HG03469 (cell line): Measurements from ENCODE around the gene TTC19.
A peak's percentile ranks its signal among the peaks of the same experiment; 100 is the strongest.
"Not testable (repeated sequence)": the region's sequence is repeated elsewhere in the genome, so short reads cannot be mapped to it uniquely, and the experiment has no call there.

Experiments
- ATAC-seq: cut with Tn5 transposase; IDR thresholded peaks from one replicate; pipeline ENCODE4 v1.9.1; 2021; ENCODE audit warnings: mild to moderate bottlenecking, moderate library complexity, moderate number of reproducible peaks; ENCODE audit not compliant: unreplicated experiment

Gene TTC19

DNA sequence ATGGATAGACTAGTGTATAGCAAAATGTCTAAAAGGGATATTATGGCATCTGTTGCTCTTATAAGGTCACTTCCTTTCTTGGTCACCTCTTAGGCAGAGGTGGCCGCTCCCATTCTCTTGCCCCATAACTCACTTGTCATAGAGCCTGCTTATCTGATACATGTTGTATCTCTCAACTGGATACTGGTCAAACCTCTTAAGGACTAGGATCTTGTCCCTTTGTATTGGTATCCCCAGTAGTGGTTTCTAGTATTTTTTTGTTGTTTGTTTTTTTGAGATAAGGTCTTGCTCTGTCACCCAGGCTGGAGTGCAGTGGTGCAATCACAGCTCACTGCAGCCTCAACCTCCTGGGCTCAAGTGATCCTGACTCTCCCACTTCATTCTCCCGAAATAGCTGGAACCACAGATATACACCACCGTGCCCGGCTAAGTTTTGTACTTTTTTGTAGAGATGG lies 27.1 kb upstream of the TTC19 start:
- ATAC-seq: no peak

DNA sequence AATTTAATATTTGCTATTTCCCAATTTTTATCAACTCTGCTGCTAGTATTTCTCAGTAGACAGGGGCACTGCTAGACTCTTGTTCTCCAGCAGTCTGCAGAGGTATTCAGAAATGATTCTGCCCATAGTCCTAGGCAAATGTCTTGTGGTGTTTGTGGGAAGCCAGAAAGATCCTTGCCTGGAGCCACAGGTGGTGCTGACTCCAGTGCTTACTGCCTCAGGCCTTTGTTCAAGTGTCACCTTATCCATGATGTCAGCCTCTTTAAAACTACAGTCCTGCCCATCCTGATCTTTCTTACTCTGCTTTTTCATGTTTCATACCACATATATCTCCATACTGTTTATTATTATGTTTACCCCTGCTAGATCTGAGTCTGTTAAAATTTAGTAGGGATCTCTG lies 26.6 kb upstream of the TTC19 start:
- ATAC-seq: no peak

DNA sequence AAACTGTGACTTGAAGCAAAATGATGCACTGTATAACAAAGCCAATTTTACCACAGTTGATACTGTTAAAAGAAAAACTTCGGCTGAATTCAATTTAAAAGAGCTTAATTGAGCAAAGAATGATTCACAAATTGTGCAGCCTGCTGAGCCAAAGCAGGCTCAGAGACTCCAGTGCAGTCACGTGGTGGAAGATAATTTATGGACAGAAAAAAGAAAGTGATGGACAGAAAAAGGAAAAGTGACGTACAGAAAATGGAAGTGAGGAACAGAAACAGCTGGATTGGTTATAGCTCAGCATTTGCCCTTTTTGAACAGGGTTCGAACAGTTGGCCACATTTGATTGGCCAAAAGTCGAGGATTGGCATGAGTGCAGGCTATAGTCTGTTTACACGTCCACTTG lies 25.8 kb upstream of the TTC19 start:
- no peak for ATAC-seq

DNA sequence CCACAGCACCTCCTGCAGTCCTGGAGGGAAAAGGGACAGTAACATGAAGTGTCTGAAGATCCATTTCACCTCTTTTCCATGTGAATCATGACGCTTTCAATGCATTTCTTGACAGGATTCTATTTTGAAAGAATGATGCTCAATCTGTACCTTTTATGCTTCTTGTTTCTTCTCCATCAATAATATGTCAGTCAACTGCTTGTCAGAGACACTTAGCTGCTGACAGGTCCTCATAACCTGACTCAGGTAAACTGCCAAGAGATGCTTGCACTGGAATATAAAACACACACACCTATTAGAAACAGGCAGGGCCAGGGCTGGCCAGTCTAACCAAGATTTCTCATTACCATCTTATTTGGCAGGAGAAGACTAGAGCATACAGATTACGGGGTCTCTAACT lies 21.7 kb upstream of the TTC19 start:
- ATAC-seq: no peak

- no peak for ATAC-seq
Observed at GRCh38 chr17:15978606-15979005, 21.0 kb upstream of the TTC19 start.

DNA sequence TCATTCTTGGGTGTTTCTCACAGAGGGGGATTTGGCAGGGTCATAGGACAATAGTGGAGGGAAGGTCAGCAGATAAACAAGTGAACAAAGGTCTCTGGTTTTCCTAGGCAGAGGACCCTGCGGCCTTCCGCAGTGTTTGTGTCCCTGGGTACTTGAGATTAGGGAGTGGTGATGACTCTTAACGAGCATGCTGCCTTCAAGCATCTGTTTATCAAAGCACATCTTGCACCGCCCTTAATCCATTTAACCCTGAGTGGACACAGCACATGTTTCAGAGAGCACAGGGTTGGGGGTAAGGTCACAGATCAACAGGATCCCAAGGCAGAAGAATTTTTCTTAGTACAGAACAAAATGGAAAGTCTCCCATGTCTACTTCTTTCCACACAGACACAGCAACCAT lies 20.6 kb upstream of the TTC19 start:
- ATAC-seq: not testable (repeated sequence)

GRCh38 chr17:15981208-15981607 lies 18.4 kb upstream of the TTC19 start:
- ATAC-seq: peak; percentile 93

- ATAC-seq: no peak
Observed at GRCh38 chr17:15981646-15982580, 17.7 kb upstream of the TTC19 start.

DNA sequence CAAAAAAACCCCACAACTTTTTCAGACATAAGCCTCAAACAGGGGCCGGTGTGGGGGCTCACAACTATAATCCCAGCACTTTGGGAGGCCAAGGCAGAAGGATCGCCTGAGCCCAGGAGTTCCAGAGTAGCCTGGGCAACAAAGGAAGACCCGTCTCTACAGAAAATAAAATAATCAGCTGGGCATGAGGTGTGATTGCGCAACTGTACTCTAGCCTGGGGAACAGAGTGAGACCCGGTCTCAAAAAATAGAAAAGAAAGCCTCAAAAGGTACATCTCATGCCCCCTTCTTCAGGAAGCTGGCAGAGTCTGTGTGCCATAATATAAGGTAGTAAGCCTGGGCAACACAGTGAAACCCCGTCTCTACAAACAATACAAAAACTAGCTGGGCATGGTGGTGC lies 3.3 kb upstream of the TTC19 start:
- no peak for ATAC-seq

DNA sequence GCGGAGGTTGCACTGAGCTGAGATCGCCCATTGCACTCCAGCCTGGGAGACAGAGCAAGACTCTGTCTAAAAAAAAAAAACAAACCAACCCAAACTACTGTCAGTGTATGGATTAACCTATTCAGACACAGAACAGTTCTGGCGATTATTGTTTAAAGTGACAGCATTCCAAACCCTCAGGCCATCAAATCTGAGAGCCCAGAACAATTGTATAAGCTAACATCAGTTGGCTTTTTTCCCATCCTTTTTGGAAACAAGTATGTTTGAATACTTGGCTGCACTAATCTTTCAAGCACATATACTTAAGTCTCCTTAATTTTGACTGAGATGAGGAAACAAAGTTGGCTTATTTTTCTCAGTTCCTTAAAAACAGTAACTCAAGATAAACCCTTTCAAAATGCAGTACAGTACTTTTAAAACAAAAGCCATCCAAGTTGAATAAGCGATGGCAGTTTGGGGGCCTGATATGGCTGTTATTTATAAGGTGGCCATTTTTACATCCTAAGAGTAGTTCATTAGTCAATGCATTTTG lies 1.5 kb upstream of the TTC19 start:
- no peak for ATAC-seq

DNA sequence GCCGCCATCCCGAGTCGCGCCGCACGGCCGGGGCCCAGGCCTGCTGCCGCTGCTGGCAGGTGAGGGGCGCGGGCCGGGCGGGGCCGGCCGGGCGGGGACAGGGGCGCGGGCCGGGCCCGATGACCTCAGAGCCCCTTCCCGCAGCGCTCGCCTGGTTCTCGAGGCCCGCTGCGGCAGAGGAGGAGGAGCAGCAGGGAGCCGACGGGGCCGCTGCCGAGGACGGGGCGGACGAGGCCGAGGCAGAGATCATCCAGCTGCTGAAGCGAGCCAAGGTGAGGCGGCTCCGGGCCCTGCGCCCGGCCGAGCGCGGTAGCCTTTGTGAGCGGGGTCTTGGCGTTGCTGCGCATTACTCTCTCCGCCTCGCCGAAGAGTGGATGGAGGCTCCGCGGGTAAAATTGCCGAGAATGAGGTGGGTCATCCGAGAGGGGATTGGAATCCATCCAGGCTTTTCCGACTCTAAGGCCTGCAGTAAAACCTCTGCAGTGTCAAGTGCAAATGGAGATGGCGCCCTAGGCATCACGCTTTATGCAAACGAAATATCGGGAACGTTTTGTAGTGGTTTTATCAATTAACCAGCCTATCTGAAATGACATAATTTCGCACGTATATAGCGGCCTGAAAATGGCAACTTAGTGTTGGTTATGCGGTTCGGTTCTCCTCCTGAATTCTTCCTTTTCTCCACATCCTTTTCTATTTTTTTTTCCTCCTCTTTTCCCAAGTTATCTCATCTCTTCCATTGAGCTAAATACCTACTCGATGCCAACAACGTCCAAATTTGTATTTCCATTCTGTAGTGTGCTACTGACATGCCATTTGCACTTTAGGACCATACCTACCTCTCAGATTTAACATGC lies 577 bp downstream of the TTC19 start:
- peak; percentile 13 for ATAC-seq

DNA sequence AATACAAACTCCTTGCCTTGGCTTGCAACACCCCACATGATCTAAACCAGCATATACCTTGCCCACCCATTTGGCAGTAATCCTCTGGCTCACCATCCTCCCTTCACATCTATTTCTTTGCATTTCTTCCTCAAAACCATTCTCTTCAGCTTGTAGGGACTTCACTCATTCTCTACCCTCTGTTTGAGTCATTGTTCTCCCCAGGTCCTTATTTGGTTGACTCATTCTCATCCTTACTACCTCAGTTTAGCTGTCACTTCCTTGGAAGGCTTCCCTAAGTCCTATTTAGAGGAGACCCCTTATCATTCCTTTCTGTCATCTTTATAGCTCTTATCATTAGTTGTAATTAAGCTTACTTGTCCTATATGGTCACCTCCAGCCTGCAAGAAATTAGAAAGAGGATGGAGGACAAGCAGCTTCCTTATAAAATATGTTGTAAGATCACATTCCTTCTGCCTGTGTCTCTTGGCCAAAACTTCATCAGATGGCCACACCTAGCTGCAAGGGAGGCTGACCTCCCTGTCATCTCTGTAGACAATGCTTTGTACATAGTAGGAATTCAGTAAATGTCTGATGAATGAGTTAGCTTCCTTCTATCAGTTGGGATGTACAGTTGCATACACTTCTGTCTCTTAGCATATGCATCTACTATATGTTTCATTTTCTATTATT lies 1.7 kb downstream of the TTC19 start:
- no peak for ATAC-seq

DNA sequence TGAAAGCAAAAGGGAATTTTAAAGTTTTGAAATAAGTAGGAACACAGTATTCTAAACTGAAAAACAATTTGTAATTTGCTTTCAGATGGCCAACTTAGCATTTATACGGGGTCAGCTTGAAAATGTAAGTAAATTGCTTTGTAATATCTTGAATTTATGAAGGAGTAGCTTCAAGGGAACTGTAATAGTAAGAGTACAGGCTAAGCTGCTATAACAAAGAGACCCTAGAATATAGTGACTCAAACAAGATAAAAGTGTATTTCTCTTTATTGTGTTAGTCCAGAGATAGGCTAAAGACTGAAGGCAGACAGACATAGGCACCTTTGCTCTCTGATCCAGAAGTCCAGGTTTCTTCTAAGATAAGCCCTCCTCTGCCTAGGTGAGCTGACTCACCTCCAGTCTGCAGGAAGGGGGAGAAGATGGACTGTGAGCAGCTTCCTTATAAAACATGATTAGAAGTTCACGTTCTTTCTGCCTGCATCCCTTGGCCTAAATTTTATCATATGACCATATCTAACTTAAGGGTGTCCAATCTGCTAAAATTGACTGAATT lies 3.2 kb downstream of the TTC19 start:
- no peak for ATAC-seq

DNA sequence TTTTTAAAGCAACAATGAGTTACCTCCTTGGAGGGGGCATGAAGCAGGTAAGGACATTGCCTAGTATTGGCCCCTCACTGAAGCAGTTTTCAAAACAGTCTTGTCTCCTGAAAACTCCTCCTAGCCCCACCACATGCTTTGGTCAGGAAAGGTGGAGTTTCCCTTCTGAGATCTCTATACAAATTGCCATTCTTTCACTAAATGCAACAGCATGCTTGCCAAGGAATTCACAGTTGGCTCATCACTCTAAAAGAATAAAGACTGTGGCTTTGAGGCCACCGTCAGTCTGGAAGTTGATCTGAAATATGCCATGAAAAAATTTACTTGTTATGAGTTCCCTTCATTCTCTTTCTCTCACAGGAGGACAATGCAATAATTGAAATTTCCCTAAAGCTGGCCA lies 4.2 kb downstream of the TTC19 start:
- ATAC-seq: no peak

DNA sequence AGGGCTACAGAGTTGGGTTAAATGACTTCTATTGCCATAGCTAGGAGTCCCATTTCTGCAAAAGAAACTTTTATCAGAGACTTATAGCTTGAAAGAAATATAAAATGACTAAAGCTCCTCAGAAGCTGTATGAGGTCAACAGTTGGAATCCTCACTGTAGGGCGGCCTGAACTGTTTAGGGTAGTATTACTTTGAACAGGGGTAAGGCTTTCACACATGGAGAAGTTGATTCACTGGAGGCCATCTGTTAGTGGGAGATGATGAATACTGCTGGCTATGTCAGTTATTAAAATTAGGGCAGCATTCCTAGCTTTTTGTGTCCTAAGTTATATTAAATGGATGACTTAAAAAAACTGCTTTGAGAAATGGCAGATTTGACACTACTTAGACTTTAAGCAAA lies 6.0 kb downstream of the TTC19 start:
- ATAC-seq: no peak

GRCh38 chr17:16007439-16007838 lies 7.8 kb downstream of the TTC19 start:
- no peak for ATAC-seq

DNA sequence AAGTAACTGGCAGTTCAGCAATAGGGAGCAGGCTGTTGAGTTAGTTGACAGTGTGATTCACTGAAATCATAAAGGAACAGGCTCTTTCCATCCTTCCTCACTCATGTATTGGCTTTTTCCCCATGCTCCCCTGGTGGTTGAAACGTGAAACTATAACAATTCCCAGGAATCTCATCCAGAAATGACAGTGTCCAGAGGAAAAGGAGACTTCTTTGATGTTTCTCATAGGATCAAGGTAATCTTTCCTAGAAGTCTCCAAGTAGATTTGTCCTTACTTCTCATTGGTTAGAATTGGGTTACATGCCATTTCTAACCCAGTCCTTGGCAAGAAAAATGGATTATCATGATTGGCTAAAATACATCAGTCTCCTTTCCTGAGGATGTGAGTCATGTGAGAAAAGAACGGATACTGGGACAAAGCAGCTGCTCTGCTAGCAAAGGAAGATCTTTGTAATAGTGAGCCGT lies 14.4 kb downstream of the TTC19 start:
- ATAC-seq: no peak

DNA sequence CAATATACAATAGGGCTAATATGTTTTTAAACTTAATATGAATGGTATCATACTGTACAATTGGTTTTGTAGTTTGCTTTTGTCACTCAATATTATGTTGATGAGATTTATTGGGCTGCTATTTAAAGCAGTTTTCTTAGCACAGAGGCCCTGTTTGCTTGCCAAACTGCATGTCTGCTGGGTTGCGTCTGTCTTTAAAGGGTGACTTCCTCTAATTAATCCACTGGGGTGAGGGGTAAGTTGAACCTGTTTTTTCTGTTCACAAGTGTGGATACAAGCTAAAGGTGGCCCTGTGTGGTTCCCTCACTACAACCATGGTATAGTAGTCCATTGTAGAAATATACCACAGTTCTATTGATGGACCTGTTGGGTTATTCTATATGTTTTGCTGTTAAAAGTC lies 19.7 kb downstream of the TTC19 start:
- ATAC-seq: no peak

GRCh38 chr17:16023881-16024280 lies 24.3 kb downstream of the TTC19 start:
- no peak for ATAC-seq

GRCh38 chr17:16025202-16025601 lies 25.6 kb downstream of the TTC19 start:
- ATAC-seq: no peak

- no peak for ATAC-seq
Observed at GRCh38 chr17:16026895-16027294, 27.3 kb downstream of the TTC19 start.
